GM21619 (cell line): Measurements from ENCODE around the gene ATG10.
"Not testable (repeated sequence)": the region's sequence is repeated elsewhere in the genome, so short reads cannot be mapped to it uniquely, and the experiment has no call there.

ENCODE experiments used
- ATAC-seq: cut with Tn5 transposase; IDR thresholded peaks from one replicate; pipeline ENCODE4 v1.9.1; 2021; ENCODE audit not compliant: unreplicated experiment

ATG10 gene

DNA sequence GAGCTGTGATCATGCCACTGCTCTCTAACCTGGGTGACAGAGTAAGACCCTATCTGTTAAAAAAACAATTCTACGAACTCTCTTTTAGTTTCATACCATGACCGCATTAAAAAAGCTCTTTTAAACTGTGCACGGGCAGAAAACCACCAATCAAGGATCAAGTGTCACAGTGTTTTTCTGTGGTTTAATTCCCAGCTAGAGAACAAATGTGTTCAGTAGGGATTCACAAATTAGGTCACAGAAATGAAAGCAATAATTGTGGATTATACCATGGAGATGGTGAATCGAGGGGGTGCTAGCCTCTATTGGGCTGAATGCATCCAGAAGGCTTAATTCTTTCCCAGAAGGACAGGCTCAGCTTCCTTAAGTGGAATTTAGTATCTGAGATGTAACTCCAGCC, 79.1 kb downstream of the ATG10 start:
- ATAC-seq, result no peak

DNA sequence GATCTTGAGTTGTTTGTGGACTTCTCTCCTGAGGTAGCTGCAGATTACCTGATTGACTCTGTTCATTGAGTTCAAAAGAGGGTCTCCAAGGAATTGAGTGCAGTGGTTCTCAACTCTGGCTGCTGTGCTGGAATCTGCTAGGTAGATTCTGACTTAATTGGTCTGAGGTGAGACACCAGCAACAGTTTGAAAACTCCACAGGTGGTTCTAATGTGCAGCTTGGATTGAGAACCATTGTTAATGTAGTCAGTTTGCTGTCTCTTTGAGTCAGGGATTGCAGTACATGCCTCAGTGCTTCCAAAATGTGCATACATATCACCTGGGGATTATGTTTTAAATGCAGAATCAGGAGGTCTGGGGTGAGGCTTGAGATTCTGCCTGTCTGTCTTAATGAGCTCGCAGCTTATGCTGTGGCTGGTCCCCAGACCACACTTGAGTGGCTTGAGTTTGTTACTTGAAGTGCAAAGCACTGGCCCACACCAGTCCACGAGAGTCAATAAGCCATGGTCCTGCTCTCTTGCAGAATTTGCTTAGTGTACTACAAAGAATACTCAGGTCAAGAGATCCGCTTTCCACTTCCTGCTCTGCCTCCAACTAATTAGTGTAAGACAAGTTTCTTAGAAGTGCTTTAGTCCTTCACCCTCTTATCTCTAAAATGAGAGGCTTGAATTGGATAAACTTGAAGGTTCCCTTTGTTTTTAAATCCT, 82.3 kb downstream of the ATG10 start:
- no peak for ATAC-seq

DNA sequence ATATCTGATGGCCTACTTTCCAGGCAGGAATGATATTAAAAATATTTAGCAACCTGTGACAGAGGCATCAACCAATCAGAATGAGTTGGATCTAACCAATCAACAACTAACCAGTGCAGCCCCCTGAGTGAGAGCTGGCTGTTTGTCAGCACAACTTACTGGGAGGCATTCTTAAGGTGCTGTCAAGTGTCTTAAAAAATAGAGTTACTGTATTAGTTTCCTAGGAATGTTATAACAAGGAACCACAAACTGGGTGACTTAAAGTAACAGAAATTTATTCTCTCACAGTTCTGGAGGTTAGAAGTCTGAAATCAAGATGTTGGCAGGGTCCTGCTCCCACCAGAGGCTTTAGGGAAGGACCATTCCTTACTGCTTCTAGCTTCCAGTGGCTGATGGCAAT, 85.2 kb downstream of the ATG10 start:
- no peak for ATAC-seq

DNA sequence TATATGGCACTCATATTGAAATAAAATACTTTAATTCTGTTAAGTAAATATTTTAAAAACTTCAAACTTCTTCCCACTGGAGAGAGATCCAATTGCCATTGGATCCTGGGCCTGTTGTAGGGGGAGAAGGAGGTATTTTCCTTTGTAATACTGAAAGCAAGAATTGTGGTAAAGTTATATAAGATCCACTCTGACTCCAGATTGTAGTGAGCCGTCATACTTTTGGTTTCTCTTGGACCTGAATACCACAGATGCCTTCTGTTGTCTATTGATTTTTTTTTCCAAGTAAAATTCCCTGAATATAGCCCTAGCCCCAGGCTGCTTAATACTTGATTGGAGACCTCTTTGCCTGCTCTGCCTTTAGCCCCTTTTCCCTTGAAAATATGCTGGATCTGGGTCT, 86.9 kb downstream of the ATG10 start:
- ATAC-seq, result peak; percentile 59

DNA sequence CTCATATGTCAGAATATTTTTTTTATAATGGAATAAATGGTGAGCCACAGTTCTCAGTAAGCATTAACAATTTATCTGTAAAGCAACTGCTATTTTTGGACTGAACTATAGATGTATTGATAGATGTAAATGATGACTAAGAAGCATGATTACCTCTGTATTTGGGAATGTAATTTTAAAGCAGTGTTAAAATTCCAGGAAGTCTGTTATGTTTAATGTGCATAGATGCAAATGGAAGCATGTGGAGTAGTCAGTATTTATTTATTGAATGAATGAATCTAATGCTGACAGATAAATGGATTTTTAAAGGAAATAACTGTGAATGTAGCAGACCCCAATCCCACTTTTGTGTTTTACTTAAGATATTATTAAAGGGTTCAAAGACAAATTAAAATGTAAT, 95.0 kb downstream of the ATG10 start:
- no peak for ATAC-seq

DNA sequence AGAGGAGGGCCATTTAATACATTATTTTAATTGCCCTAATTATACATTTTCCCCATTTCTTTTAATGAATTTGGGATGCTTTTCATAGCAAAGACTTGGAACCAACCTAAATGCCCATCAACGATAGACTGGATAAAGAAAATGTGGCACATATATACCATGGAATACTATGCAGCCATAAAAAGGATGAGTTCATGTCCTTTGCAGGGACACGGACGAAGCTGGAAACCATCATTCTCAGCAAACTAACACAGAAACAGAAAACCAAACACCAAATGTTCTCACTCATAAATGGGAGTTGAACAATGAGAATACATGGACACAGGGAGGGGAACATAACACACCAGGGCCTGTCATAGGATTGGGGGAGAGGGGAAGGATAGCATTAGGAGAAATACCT, 96.2 kb downstream of the ATG10 start:
- not testable (repeated sequence) for ATAC-seq

DNA sequence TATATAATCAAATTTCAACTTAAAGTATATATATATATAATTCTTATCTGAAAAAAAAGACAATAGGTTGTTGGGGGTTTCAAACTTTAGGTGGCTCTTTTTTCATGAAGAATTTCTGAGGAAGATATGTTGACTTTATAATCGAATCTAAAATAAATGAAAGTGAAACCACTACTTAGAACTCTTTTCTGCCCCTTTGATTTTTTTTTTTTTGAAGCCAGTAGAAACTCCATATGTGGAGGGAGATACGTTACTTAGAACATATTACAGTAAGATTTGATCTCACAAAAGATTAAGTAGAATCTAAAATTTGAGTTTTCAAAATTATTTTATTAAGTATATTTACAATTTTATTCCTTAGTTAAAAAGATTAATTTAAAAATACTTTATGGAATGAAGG, 96.9 kb downstream of the ATG10 start:
- no peak for ATAC-seq

DNA sequence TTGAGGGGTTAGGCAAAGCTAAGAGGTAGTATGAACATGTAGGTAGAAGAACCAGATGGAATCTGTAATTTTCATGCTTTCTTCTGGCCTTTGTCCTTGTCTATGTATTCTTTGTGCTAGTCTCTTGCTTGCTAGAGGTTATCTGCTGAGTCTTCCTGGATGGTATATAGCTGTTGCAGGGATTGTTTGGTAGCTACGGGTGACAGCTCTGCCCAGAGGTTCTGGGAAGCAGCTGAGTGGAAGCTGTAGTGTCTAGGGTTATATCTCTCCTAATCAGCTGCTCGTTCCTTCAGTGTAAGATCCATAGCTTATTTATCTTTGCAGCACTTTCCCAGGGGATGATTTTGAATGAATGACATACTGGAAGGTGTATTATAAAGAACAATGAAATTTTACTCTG, 100.3 kb downstream of the ATG10 start:
- ATAC-seq, result no peak

DNA sequence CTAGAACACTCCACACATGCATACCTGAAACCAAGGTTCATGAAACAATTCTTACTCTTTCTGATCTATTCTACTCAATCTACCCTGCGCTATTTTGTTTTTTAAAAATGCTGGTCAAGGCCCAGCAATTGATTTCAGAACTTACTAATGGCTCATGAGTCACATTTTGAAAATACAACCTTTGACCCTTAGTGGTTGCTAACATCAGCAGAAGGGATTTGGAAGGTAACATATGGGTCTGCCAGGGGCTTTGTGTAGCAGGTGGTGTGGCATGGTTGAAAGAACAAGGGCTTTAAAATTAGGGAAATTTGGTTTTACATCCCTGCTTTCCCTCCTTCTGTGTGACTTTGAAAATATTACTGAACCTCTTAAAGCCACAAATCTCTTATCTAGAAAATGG, 101.4 kb downstream of the ATG10 start:
- no peak for ATAC-seq

DNA sequence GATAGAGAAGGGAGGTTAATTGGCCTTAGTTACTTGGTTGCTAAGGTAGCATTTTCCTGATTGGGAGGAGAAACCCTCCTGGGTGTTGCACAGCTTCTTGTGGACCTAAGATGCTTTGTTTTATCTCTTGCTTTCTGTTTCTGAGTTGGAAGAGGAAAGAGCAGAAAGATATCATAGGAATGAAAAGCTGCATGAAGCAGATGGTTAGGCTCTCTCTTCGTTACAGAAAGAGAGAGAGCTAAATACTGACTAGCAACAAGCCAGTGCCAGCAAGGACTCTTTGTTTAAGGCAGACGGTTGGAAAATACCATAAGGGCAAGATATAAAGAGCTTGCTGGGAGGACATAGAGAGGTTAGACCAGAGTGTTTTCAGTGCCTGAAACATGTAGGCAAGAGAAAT, 103.1 kb downstream of the ATG10 start:
- no peak for ATAC-seq

DNA sequence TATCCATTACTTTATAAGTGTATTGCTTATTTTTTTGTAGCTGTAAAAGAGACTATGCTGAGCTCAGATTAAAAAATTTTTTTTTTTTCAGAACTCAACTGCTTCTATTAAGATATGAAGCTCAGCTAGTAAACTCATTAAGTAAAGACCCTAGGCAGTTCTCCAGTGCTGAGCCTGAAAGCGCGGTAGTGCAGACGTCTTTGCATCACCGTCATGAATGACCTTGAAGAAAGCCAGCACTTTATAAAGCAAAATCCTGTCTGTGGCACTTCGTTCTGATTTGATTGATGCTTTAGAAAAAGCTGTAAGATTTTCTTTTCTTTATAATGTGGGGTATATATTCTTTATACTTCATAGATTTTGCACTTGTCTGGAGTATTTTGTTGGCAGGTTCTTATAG, 105.7 kb downstream of the ATG10 start:
- no peak for ATAC-seq

DNA sequence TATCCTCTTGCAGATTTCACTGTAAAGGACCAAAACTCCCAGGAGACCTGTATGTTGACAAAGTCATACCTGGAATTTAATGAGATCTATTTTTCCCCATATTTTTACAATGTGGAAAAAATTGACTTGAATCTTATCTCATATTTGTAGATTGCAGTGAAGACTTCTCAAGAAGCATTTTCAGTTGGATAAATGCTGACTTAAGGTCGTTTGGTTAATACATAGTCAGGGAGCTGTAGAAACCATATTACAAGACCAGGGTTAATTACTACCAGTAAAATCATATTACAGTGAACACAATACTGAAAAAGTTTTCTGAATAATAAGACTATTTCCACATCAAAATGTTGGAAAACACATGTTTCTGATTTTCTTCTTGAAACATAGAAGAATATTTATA, 119.8 kb downstream of the ATG10 start:
- ATAC-seq, result no peak

DNA sequence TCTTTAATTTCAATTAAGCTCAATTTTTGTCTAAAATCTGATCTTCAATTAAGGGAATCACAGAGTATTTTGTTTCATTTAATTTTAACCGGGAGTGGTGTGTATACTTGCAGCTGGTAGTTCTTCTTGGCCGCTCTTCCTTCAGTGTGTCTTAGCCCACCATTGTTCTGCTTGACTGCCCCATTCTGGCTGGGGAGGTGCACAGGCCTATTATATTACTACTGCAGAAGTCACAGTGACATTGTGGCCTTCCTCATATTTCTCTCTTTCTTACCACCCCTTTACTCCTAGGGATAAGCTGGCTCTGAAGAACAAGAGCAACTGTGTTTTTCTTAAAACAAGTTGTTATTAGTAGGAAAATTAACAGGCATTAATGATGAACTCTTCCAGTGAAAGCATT, 123.7 kb downstream of the ATG10 start:
- no peak for ATAC-seq

DNA sequence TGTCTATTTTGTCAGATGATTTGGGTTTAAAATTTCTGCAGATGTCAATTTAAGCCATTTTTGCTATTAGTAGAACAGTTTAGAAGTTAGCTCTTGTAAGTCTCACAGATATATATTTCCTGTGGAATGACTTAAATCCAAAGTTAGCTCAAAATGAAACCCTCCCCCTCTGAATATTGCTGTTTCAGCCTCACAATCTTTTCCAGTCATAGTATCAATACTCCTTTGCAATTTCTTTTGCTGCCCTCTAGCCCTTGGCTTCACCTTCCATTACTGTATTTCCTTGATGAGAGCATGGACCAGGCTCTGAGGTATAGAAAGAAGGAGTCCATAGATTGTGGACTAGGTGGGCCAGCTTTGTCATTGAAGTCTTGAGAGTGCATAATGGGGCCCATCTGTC, 124.4 kb downstream of the ATG10 start:
- no peak for ATAC-seq

DNA sequence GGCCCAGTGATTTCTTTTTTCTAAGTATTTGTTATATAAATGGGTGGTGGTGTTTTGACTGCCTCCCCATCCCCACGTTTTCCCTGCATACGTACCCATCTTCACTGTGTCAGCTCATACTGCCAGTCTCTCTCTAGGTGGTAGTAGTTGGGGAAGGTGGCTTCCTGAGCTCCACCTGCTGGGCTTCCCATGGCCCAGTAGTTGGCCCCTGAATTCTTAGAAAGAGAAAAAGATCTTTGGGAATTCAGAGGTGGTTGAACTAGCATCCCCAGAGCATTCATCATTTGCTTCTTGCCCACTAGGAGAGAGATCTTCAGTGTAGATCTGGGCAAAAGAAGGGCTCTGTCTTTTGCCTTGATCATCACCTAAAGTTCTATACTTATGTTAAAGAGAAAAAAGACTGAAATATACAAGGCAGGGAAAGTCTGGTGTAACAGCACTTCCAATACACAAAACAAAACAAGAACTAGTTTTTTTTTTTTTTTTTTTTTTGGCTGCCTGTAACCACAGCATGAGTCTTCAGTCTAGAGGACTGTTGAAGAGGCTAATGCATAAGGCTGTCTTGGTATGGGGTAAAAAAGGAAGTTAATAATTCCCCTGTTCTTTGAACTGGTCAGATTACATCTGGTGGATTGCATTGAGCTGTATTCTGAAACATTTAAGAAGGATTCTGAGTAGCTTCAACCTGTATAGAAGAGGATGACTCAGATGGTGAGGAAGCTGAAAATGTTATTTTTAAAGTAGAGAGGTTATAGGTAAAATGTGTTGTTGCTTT, 128.7 kb downstream of the ATG10 start:
- ATAC-seq, result peak; percentile 91

DNA sequence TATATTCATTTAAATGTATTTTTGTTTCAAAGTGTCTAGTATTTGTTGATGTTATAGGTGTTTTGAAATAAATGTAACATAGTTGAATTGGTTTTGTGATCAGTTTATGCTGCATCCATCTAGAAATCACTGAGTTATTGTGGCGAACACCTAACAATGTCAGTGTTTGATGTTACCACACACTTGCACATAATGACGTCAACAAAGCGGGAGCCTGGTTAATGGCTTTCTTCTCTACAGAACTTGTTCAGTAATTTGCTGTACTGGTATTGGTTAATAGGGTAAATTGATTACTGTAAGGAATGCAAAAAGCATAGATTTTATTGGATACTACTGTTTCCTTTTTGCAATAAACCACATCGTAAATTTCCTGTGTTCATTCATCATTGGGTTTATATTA, 133.0 kb downstream of the ATG10 start:
- ATAC-seq, result no peak

DNA sequence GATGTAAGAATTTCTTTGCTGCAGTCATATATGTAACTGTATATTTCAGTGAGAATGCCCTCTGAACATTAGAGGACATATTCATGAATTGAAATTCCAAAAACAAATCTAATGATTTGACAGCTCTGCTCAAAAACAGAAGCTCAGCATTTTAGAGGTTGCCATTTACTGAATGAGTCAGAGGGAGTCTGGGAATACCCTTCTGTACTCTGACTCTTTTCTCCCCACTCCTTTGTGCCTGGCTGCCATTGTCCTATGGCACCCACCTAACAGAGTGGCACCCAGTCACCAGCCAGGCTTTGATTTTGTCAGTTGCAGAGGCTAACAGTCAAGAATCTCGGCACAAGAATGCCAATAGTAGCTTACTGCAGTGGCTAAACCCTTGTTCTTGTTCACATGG, 133.6 kb downstream of the ATG10 start:
- ATAC-seq, result no peak

DNA sequence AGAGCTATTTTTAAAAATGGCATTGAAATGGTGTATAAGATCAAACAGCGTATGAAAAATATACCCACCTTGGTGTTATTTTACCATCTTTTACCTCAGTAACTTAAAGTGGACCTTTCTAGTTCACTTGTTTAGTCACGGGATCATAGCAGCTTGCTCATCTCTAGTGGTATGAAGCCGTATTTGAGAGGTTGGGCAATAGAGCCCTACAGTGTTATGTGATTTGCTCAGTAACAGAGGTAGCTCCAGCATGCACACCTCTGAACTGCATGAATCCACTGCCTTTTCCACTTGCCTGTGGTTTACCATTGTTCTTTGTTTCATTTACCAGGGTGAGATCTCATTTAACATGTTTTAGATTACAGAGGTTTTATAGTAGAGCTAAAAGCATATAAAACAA, 134.4 kb downstream of the ATG10 start:
- ATAC-seq, result no peak

DNA sequence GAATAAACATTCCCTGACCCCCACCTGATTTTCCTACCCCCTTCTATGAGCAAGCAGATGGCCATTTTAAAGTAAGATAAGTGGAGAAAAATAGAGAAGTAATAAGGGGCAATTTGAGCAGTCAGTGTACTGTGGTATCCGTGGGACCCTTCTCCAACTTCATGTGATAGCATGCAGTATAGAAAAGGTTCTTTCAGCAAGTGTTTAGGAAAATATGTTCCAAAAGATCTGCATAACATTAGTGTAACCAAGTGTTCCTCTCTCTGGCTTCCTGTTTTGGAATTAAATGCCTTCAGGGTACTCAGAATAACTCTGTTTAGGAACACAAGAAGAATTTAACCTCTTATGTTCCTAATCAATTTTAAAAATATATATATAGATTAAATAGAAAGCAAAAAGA, 134.9 kb downstream of the ATG10 start:
- ATAC-seq, result no peak

DNA sequence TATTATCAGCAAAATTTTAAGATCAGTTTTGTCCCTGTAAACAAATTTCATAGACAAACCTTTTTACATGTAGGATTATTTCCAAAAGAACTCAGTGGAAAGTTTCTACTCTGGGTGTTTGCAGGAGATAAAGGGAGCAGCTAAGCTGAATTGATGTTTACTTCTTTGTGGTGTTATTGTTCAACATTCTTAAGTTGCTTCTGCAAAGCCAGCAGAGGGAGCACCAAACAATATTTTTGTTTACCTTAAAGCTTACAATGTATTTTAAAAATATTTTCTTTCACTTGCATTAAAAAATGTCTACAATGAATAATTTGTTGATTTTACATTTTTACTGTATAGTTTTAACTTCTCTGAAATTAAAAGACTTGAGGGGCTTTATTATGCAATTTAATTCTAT, 135.4 kb downstream of the ATG10 start:
- ATAC-seq, result no peak

DNA sequence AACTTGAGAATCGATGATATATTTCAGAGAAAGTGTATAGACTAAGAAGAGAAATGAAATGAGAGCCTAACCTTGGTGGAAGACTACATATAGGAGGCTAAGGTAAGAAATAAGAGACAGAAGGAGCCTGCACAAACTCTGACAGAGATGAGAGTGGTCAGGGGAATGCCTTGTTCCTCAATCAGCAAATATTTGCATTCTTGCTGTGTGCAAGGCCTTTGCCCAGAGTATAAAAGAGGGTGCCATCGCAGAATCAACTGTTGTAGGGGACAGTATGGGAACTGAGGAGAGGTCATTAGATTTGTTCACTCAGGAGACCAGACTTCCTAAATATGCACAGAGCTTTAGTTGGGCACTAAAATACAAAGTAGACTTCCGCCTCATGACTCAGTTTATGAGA, 137.2 kb downstream of the ATG10 start:
- ATAC-seq, result no peak

DNA sequence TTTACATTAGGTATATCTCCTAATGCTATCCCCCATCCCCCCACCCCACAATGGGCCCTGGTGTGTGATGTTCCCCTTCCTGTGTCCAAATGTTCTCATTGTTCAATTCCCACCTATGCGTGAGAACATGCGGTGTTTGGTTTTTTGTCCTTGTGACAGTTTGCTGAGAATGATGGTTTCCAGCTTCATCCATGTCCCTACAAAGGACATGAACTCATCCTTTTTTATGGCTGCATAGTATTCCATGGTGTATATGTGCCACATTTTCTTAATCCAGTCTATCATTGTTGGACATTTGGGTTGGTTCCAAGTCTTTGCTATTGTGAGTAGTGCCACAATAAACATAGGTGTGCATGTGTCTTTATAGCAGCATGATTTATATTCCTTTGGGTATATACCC, 138.1 kb downstream of the ATG10 start:
- ATAC-seq, result not testable (repeated sequence)

DNA sequence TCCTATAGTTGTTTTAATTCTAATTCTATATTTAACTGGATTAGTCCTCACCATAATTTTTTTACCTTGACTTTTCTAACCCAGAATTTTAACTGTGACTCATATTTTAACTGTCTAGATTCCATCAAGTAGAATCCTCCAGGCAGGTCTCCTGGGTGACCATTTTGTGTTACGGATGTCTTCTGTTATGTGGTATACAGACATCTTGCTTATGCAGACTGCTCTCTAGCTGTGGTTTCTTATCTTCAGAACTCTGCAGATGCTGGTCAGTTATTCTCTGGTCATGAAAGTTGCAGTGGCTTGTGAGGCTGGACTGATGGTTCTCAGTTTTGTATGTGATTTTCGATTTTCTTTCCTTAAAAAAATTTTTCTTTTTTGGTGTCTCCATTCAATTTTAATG, 139.4 kb downstream of the ATG10 start:
- peak; percentile 78 for ATAC-seq
